Mucosa of descending colon (tissue), 3 donors: Measurements from ENCODE around the gene CTNNBIP1. TPM values are rescaled to one million over a fixed set of nuclear protein-coding genes. Genes with fewer than 3 reads are reported as not detected.
"Not testable (repeated sequence)": the region's sequence is repeated elsewhere in the genome, so short reads cannot be mapped to it uniquely, and the experiment has no call there.

Source experiments
- ATAC-seq: fragments of 200-7000 bp; cut with Tn5 transposase; one replicate; pipeline ENCODE4 v1.9.1; 2020; ENCODE audit warnings: mild to moderate bottlenecking, moderate library complexity
- DNase-seq, 3 donors: peaks; one replicate each; pipeline ENCODE4 v3.0.0-alpha.2; 2020
- H3K36me3 ChIP-seq: fragments of 200-600 bp; one replicate; pipeline ENCODE4 v1.8.0; 2021; ENCODE audit warnings: low read depth, mild to moderate bottlenecking
- H3K4me1 ChIP-seq: fragments of 200-600 bp; one replicate; pipeline ENCODE4 v1.8.0; 2021; ENCODE audit warnings: low read depth, mild to moderate bottlenecking
- H3K4me3 ChIP-seq: fragments of 200-600 bp; one replicate; pipeline ENCODE4 v1.8.0; 2021; ENCODE audit warnings: mild to moderate bottlenecking
- H3K9me3 ChIP-seq: fragments of 200-600 bp; one replicate; pipeline ENCODE4 v1.8.0; 2021; ENCODE audit warnings: mild to moderate bottlenecking
- CTCF ChIP-seq: fragments of 200-600 bp; IDR thresholded peaks from one replicate; pipeline ENCODE4 v1.8.0; 2022; ENCODE audit warnings: antibody characterized with exemption, mild to moderate bottlenecking
- intact Hi-C, 2 donors: fragments of 100-400 bp; cut with DNase I in 1 of 2; cut with micrococcal nuclease in 1 of 2; formaldehyde crosslinking; loops; one replicate each; pipeline versions ENCODE4 v1.11.0 to v1.11.1; 2022; cut with DNase I, micrococcal nuclease
- total RNA-seq, 3 donors: library from RNA; stranded (reverse); fragmentation: NEBNext Ultra II Directional in 2 of 3; extraction: Animal tissue kit (Norgen Biotek cat#: 25700) in 2 of 3; gene quantifications; one replicate each; pipeline versions ENCODE4 v1.2.1 to v1.2.4, GENCODE V29; 2021 to 2023
- donor health status: DM: no; HTN: no; CAD: no; lungs with moderate emphysema.
- donor health status: DM: no; HTN: no; CAD: no.
- donor health status: DM: no; HTN: yes; CAD: no.

CTNNBIP1 gene
- total RNA-seq, 3 donors from 2014 or later = 20.0 to 24.4 (median 23.3) TPM

GRCh38 chr1:9808459-9808858, 101.6 kb downstream of the CTNNBIP1 start:
- no peak for TF ChIP-seq CTCF
- ATAC-seq = no peak
- Histone ChIP-seq H3K4me1 (peaks cover 28% of the 10 kb centered on the region), H3K4me3 (no peak overlapping the region), H3K36me3 (no peaks in the 10 kb centered on the region), H3K9me3 (no peaks in the 10 kb centered on the region)
- DNase-seq = no peak
- intact Hi-C loops = no loop called here

DNA sequence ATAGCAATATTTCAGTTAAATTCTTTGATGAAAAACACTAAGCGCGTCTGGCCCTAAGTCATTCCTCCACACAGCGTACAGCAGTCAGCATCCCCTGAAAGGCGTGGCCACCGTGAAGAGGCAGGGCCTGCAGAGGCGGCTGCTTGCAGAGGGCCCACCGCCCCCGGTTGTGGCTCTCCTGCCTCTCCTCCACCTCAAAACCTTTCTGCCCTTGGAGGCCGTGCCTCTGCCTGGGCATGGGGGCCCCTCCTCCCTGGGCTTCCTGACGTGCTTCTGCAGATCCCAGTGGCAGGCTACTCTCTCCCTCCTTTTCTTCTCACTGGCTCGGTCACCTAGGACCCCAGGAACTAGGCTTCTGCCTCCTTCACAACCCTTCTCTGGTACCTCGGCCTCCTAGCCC, 102.5 kb downstream of the CTNNBIP1 start:
- Histone ChIP-seq H3K36me3 (no peaks in the 10 kb centered on the region), H3K4me1 (peaks cover 36% of the 10 kb centered on the region), H3K9me3 (no peaks in the 10 kb centered on the region), H3K4me3 (no peak overlapping the region)
- ATAC-seq (no peak), DNase-seq (no peak)
- intact Hi-C loops = no loop called here
- no peak for TF ChIP-seq CTCF

GRCh38 chr1:9805972-9806371, 104.1 kb downstream of the CTNNBIP1 start:
- H3K9me3 ChIP-seq, H3K36me3 ChIP-seq, H3K4me3 ChIP-seq, intact Hi-C loops, DNase-seq, ATAC-seq: not testable (repeated sequence)
- H3K4me1 ChIP-seq = peaks cover 27% of the 10 kb centered on the region

DNA sequence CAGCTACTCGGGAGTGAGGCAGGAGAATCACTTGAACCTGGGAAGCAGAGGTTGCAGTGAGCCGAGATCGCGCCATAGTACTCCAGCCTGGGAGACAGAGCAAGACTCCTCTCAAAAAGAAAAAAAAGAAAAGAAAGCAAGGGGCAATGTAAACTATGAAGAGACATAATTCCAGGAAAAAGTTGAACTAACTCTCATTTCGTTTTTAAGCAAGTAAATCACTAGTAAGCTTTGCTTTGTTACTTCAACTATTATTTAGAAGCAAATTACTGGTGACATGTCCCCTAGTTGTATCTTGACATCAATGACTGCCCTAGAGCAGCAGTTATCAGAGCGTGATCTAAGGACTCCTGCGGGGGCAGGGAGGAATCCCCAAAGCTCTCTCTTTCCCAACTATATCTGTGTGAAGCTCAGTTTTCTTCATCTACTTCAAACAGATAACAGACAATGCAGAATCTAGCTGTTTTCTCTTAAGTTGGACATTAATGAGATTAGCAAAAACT, 105.0 kb downstream of the CTNNBIP1 start:
- H3K9me3 ChIP-seq = no peaks in the 10 kb centered on the region
- ATAC-seq (no peak), DNase-seq (no peak)
- H3K36me3 ChIP-seq = no peaks in the 10 kb centered on the region
- no peak overlapping the region for H3K4me3 ChIP-seq
- peaks cover 23% of the 10 kb centered on the region for H3K4me1 ChIP-seq
- intact Hi-C loops = no loop called here
- no peak for TF ChIP-seq CTCF

DNA sequence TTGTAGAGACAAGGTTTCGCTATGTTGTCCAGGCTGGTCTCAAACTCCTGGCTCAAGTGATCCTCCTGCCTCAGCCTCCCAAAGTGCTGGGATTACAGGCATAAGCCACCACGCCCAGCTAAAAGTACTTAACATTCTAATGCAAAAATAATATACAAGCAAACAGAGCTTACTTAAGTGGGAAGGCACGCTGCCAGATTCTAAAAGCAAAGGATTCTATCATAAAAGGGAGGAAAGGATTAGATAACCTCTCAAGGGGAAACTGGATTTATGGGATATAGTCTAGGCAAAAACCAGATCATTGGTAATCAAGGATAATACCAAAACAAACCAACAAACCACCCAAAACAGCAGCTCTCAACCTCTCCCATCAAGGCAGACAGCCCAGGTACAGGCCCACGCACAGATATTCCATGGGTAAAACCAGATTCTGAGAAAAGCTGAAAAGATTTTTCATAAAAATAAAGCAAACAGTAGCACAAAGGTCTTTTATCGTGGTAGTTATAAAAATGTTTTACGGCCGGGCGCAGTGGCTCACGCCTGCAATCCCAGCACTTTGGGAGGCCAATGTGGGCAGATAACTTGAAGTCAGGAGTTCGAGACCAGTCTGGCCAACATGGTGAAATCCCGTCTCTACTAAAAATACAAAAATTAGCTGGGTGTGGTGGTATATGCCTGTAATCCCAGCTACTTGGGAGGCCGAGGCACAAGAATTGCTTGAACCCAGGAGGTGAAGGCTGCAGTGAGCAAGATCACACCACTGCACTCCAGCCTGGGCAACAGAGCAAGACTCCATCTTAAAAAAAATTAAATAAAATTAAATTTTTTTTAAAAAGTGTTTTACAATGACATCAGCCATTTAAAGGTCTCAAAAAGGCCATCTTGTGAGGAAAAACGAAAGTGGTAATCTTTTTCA, 106.8 kb downstream of the CTNNBIP1 start:
- H3K4me3 ChIP-seq, H3K36me3 ChIP-seq, H3K9me3 ChIP-seq, intact Hi-C loops: not testable (repeated sequence)
- DNase-seq (peak in 1 of 3 donors; percentile 43), ATAC-seq (peak; percentile 35)
- H3K4me1 ChIP-seq = peaks cover 23% of the 10 kb centered on the region

DNA sequence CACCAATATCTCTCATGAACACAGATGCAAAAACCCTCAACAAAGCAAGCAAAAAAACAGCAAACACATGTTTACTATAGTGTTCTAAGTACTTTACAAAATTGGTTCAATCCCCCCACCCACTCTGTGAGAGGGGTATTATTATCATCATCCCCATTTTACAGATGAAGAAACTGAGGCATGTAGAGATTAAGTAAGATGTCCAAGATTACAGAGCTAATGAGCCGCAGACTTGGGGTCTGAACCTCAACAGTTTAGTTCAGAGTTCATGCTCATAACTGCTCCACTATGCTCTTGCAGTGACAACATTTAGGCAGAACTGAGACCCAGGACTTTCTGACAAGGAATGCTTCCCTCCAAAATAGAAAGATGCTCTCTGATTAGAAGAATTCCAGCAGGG, 108.2 kb downstream of the CTNNBIP1 start:
- no peak overlapping the region for H3K4me3 ChIP-seq
- H3K9me3 ChIP-seq = no peaks in the 10 kb centered on the region
- DNase-seq (no peak), ATAC-seq (no peak)
- H3K4me1 ChIP-seq = peaks cover 26% of the 10 kb centered on the region
- intact Hi-C loops = no loop called here
- no peaks in the 10 kb centered on the region for H3K36me3 ChIP-seq
- no peak for TF ChIP-seq CTCF

Other genes with a start within 250 kb of the CTNNBIP1 start
- gene CLSTN1, start 86.3 kb downstream of the CTNNBIP1 start, total RNA-seq = 100 to 1,000 TPM; 166 to 275 (median 224) TPM
- gene LZIC, start 33.1 kb upstream of the CTNNBIP1 start, total RNA-seq = 10 to 100 TPM; 36.3 to 43.7 (median 39.9) TPM
- 10 to 100 TPM; 19.0 to 21.8 (median 20.6) TPM for gene NMNAT1, start 33.2 kb upstream of the CTNNBIP1 start, total RNA-seq
- gene RBP7, start 87.0 kb upstream of the CTNNBIP1 start, total RNA-seq = 1 to 10 TPM in 2 of 3 donors, under 1 TPM in 1; 0.69 to 4.1 (median 1.7) TPM
- 10 to 100 TPM; 40.7 to 66.2 (median 41.4) TPM for gene UBE4B, start 122.7 kb upstream of the CTNNBIP1 start, total RNA-seq